Transverse colon (tissue), 4 donors: ENCODE data around the gene OR5A1. TPM values are rescaled to one million over a fixed set of nuclear protein-coding genes. Genes with fewer than 3 reads are reported as not detected.

Source experiments
- DNase-seq: peaks from one replicate; pipeline ENCODE4 v3.0.0-alpha.2; 2019
- H3K27ac ChIP-seq, 4 donors: fragments of 200-600 bp; sonication (generic); 2 replicates each; pipeline ENCODE4 v1.5.1; 2016 to 2018; ENCODE audit warnings: inconsistent platforms in 4 of 4
- H3K27me3 ChIP-seq: fragments of 200-600 bp; sonication (generic); 2 replicates; pipeline ENCODE4 v1.5.1; 2017; ENCODE audit warnings: inconsistent platforms
- H3K36me3 ChIP-seq, 4 donors: fragments of 200-600 bp; sonication (generic); 2 replicates each; pipeline ENCODE4 v1.5.1; 2017 to 2019; ENCODE audit warnings: inconsistent platforms in 4 of 4
- H3K4me1 ChIP-seq, 4 donors: fragments of 200-600 bp; sonication (generic); 2 replicates each; pipeline ENCODE4 v1.5.1; 2017 to 2020; ENCODE audit warnings: inconsistent platforms in 4 of 4
- H3K4me3 ChIP-seq, 4 donors: fragments of 200-600 bp; sonication (generic); 1 replicate in 1 of 4; 2 replicates in 3 of 4; pipeline versions ENCODE4 v1.5.1 to v1.6.1; 2017 to 2019; ENCODE audit warnings: inconsistent platforms in 4 of 4
- H3K9me3 ChIP-seq, 2 donors: fragments of 200-600 bp; sonication (generic); 2 replicates each; pipeline ENCODE4 v1.5.1; 2017 to 2019; ENCODE audit warnings: inconsistent platforms in 2 of 2
- CTCF ChIP-seq, 5 experiments: fragments of 200-600 bp in 3 of 5; fragments of 450-650 bp in 2 of 5; sonication (generic) in 3 of 5; IDR thresholded peaks; 1 replicate in 2 of 5; 2 replicates in 3 of 5; pipeline ENCODE4 v1.5.1; 2016 to 2017; ENCODE audit warnings: antibody characterized with exemption in 5 of 5, inconsistent platforms in 3 of 5, mild to moderate bottlenecking in 2 of 5, moderate library complexity in 1 of 5
- EP300 ChIP-seq: sonication (generic); formaldehyde crosslinking; IDR thresholded peaks from one replicate; pipeline ENCODE4 v1.6.1; 2017; ENCODE audit warnings: antibody characterized with exemption, low read depth
- POLR2A ChIP-seq: fragments of 450-650 bp; IDR thresholded peaks from one replicate; pipeline ENCODE4 v1.6.1; 2016; ENCODE audit warnings: antibody characterized with exemption, mild to moderate bottlenecking, moderate library complexity
- POLR2AphosphoS5 ChIP-seq, 3 donors: sonication (generic); formaldehyde crosslinking; IDR thresholded peaks; one replicate each; pipeline ENCODE4 v1.6.1; 2016; ENCODE audit warnings: antibody characterized with exemption in 3 of 3
- WGBS, 2 donors: methylation state at CpG; one replicate each; pipeline ENCODE4 v1.1.5; 2018; ENCODE audit warnings: low coverage in 1 of 2; 5-methylcytosine and 5-hydroxymethylcytosine counted together
- in situ Hi-C, 4 donors: fragments of 200-750 bp; cut with MboI; loops; one replicate each; pipeline versions ENCODE4 v1.15.0 to v1.15.1; 2017; ENCODE audit warnings: low sequenced_read_pairs in 3 of 4, low pct_ligation_motif_present in 1 of 4, low pct_unique_long_range_greater_than_20kb in 1 of 4
- intact Hi-C: fragments of 100-400 bp; cut with DNase I; formaldehyde crosslinking; loops from one replicate; pipeline ENCODE4 v1.15.1; 2023; ENCODE audit warnings: low total_unique reads
- total RNA-seq, 4 donors: library from RNA; depleted of rRNA; stranded (reverse); fragments of >200 nt; gene quantifications; one replicate each; pipeline ENCODE4 v1.1.0, GENCODE V29; 2016

OR5A1 gene
- total RNA-seq, 4 donors from 2014 or later = not detected

DNA sequence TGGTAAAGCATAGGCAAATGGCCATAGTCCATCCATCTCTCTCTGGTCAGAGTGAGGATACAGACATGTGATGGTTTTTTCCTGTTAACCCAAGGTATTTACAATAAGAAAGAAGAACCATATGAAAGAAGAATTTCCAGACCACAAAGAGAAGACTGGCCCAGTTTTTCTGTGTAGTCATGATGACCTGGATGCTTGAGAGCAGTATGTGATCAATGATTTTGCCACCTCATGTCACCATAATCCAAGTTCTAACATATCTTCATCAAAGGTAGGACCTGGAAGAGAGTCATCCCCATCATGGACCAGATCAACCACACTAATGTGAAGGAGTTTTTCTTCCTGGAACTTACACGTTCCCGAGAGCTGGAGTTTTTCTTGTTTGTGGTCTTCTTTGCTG is 20.4 kb downstream of the OR5A1 start, which contains the start of gene OR4D6:
TSS of gene OR4D6 (plus strand) at position 301 of the 400 bp plus-strand sequence. CDS start at position 301, 0 bp downstream.
- Histone ChIP-seq H3K27ac (no peak within 1 kb of the TSS), H3K36me3 (no peaks in the 10 kb centered on the region), H3K4me1 (no peaks in the 10 kb centered on the region), H3K4me3 (no peak within 1 kb of the TSS), H3K9me3 (no peaks in the 10 kb centered on the region), H3K27me3 (no peaks in the 10 kb centered on the region)
- in situ Hi-C loops = no loop called here
- no peak for TF ChIP-seq POLR2AphosphoS5 (IDR thresholded peaks at IDR 0.05)
- no peak for TF ChIP-seq CTCF (IDR thresholded peaks at IDR 0.05)
- no peak for TF ChIP-seq POLR2A
- no peak for TF ChIP-seq EP300
- intact Hi-C loops = loop anchor here (10.0 kb wide), 1 partner anchor 1288 kb away; no protein-coding TSS in a partner anchor
- 96 to 100% methylated on average over 1 to 2 of the region's 2 CpGs for WGBS, 2 donors
- DNase-seq = no peak

GRCh38 chr11:59459916-59460315 is 23.6 kb downstream of the OR5A1 start:
- Histone ChIP-seq H3K27me3 (no peaks in the 10 kb centered on the region), H3K27ac (no peak overlapping the region), H3K4me1 (no peaks in the 10 kb centered on the region), H3K4me3 (no peak overlapping the region), H3K9me3 (no peaks in the 10 kb centered on the region), H3K36me3 (no peaks in the 10 kb centered on the region)
- TF ChIP-seq CTCF (IDR thresholded peaks at IDR 0.05) (no peak), POLR2AphosphoS5 (IDR thresholded peaks at IDR 0.05) (no peak), EP300 (no peak), POLR2A (no peak)
- no peak for DNase-seq
- WGBS, 2 donors = 85 to 100% methylated on average over 1 to 3 of the region's 3 CpGs
- in situ Hi-C loops = no loop called here
- intact Hi-C loops = loop anchor here (10.0 kb wide), 1 partner anchor 1285 kb away; no protein-coding TSS in a partner anchor

GRCh38 chr11:59463190-59463641 is 26.9 kb downstream of the OR5A1 start:
- intact Hi-C loops (no loop called here), in situ Hi-C loops (no loop called here)
- Histone ChIP-seq H3K27ac (no peak overlapping the region), H3K9me3 (no peaks in the 10 kb centered on the region), H3K4me3 (no peak overlapping the region), H3K4me1 (no peaks in the 10 kb centered on the region), H3K36me3 (no peaks in the 10 kb centered on the region), H3K27me3 (no peaks in the 10 kb centered on the region)
- TF ChIP-seq EP300 (no peak), CTCF (IDR thresholded peaks at IDR 0.05) (no peak), POLR2A (no peak)
- DNase-seq = no peak
- 45 to 49% methylated on average over 4 to 5 of the region's 5 CpGs for WGBS, 2 donors

DNA sequence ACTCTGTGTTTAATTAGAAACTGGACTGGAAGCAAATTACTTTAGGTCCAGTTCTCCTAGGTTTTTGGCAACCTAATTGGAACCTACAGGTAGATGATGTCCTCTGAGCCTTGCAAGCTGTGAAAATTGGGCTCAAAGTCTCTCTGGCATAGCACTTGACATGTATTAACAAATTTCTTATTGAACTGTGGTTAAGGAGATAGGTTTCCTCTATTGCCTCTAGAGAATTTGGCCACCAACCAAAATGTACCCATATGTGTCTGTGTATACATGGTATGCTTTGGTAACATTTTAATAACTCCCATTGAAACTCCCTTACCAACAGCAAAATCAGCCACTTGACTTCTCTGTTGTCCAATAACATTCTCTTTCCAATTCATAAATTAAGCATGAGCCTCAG is 36.7 kb downstream of the OR5A1 start, which contains the start of gene OR4D10:
TSS of gene OR4D10 (plus strand) at position 301 of the 400 bp plus-strand sequence. CDS start 4,115 bp downstream, outside the sequence.
- H3K27ac ChIP-seq = no peak within 1 kb of the TSS
- H3K9me3 ChIP-seq = no peaks in the 10 kb centered on the region
- in situ Hi-C loops = no loop called here
- no peaks in the 10 kb centered on the region for H3K4me1 ChIP-seq
- H3K27me3 ChIP-seq = peaks cover 4% of the 10 kb centered on the region
- H3K36me3 ChIP-seq = no peaks in the 10 kb centered on the region
- DNase-seq = no peak
- TF ChIP-seq CTCF (IDR thresholded peaks at IDR 0.05) = no peak
- H3K4me3 ChIP-seq = no peak within 1 kb of the TSS
- intact Hi-C loops = no loop called here
